ENCODE results near the gene WNK2.

DNA sequence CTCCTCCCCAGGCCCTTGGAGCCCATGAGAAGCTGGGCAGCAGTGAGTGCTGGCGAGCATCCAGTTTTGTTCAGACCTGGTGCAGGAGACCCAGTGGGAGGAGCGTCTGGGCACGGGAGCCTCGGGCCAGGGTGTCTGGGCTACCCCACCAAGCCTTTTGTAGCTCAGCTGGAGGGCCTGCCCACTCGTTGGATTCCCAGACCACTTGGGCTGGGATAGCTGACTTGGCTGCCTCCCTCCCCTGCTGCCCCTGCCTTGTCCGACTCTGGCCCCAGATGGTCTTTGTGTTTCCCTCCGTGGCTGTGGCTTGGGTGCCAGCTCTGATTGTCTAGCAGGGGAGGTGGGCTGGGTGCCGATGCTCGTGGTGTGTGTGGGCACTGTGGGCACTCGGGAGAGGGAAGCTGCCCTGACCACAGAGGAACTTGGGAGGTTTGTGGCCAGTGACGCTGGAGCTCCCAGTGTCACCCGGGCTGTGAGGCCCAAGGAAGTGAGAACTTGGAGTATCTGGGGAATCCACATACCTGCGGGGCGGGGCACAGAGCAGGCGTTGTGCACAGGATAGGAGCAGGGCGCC lies 47.3 kb downstream of the WNK2 start:
- TF ChIP-seq, protein P1, sequence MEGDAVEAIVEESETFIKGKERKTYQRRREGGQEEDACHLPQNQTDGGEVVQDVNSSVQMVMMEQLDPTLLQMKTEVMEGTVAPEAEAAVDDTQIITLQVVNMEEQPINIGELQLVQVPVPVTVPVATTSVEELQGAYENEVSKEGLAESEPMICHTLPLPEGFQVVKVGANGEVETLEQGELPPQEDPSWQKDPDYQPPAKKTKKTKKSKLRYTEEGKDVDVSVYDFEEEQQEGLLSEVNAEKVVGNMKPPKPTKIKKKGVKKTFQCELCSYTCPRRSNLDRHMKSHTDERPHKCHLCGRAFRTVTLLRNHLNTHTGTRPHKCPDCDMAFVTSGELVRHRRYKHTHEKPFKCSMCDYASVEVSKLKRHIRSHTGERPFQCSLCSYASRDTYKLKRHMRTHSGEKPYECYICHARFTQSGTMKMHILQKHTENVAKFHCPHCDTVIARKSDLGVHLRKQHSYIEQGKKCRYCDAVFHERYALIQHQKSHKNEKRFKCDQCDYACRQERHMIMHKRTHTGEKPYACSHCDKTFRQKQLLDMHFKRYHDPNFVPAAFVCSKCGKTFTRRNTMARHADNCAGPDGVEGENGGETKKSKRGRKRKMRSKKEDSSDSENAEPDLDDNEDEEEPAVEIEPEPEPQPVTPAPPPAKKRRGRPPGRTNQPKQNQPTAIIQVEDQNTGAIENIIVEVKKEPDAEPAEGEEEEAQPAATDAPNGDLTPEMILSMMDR (IDR thresholded peaks at IDR 0.05), result no peak
- TF ChIP-seq POLR2A (IDR thresholded peaks at IDR 0.05), result no peak
